Activated CD8-positive, alpha-beta memory T cell treated with anti-CD3 and anti-CD28 coated beads, Interleukin-2, amount 50 U/mL, for 1 hour (primary cell): Measurements from ENCODE around the gene GOLGA6L1.
"Not testable (repeated sequence)": the region's sequence is repeated elsewhere in the genome, so short reads cannot be mapped to it uniquely, and the experiment has no call there.

Experiments
- DNase-seq: peaks from one replicate; pipeline ENCODE4 v3.0.0-alpha.2; 2020; ENCODE audit errors: extremely low read depth

Gene GOLGA6L1

GRCh38 chr15:23136722-23137121 lies at the start of gene GOLGA6L1:
Gene GOLGA6L1, minus strand, starts transcription at chr15:23136822. Its CDS starts 91 bp downstream, at chr15:23136731.
- DNase-seq, result not testable (repeated sequence)

- not testable (repeated sequence) for DNase-seq
These were observed 44.6 kb upstream of the GOLGA6L1 start for GRCh38 chr15:23181201-23181600.

- not testable (repeated sequence) for DNase-seq
These were observed 43.9 kb upstream of the GOLGA6L1 start for GRCh38 chr15:23180547-23180927.

- DNase-seq, result not testable (repeated sequence)
These were observed 43.3 kb upstream of the GOLGA6L1 start for GRCh38 chr15:23179768-23180546.

GRCh38 chr15:23176683-23177082 lies 40.1 kb upstream of the GOLGA6L1 start:
- DNase-seq, result not testable (repeated sequence)

- not testable (repeated sequence) for DNase-seq
These were observed 39.0 kb upstream of the GOLGA6L1 start for GRCh38 chr15:23175606-23176005.

GRCh38 chr15:23174609-23175140 lies 38.1 kb upstream of the GOLGA6L1 start:
- not testable (repeated sequence) for DNase-seq

- DNase-seq, result not testable (repeated sequence)
These were observed 3.8 kb downstream of the GOLGA6L1 start for GRCh38 chr15:23132787-23133186.

- no peak for DNase-seq
These were observed 18.4 kb downstream of the GOLGA6L1 start for GRCh38 chr15:23118208-23118607.

GRCh38 chr15:23095796-23096195 lies 40.8 kb downstream of the GOLGA6L1 start:
- no peak for DNase-seq

GRCh38 chr15:23083115-23083514 lies 53.5 kb downstream of the GOLGA6L1 start:
- no peak for DNase-seq

GRCh38 chr15:23081996-23082737 lies 54.5 kb downstream of the GOLGA6L1 start:
- not testable (repeated sequence) for DNase-seq

GRCh38 chr15:23081271-23081670 lies 55.4 kb downstream of the GOLGA6L1 start:
- no peak for DNase-seq

- DNase-seq, result no peak
These were observed 56.9 kb downstream of the GOLGA6L1 start for GRCh38 chr15:23079766-23080165.
